Osteoblast (primary cell): Measurements from ENCODE around the gene ADCY2. TPM values are rescaled to one million over a fixed set of nuclear protein-coding genes. Genes with fewer than 3 reads are reported as not detected.

Experiments used
- DNase-seq: peaks from one replicate; pipeline ENCODE4 v3.0.0; 2011; ENCODE audit warnings: low spot score, mixed read lengths; ENCODE audit not compliant: insufficient read length; ENCODE audit errors: missing footprints
- H2AFZ ChIP-seq: 2 replicates; pipeline ENCODE4 v1.6.0; 2011; ENCODE audit warnings: mild to moderate bottlenecking, low read length
- H3K27ac ChIP-seq: 2 replicates; pipeline ENCODE4 v1.5.1; 2011; ENCODE audit warnings: mild to moderate bottlenecking, low read depth, low read length, moderate library complexity
- H3K27me3 ChIP-seq: 2 replicates; pipeline ENCODE4 v1.6.0; 2012; ENCODE audit warnings: mild to moderate bottlenecking, control low read depth, inconsistent platforms, low read length, moderate library complexity; ENCODE audit not compliant: insufficient read depth
- H3K36me3 ChIP-seq: 2 replicates; pipeline ENCODE4 v1.5.1; 2011; ENCODE audit warnings: mild to moderate bottlenecking, low read length, control low read depth, moderate library complexity; ENCODE audit not compliant: insufficient read depth
- H3K4me1 ChIP-seq: 2 replicates; pipeline ENCODE4 v1.5.1; 2011; ENCODE audit warnings: mild to moderate bottlenecking, low read length, control low read depth, moderate library complexity; ENCODE audit not compliant: insufficient read depth
- H3K4me2 ChIP-seq: 2 replicates; pipeline ENCODE4 v1.6.0; 2011; ENCODE audit warnings: mild to moderate bottlenecking, low read length; ENCODE audit not compliant: insufficient read depth
- H3K4me3 ChIP-seq: fragments of 200-600 bp; sonication (generic); 3 replicates; pipeline ENCODE4 v1.5.1; 2012; ENCODE audit warnings: mild to moderate bottlenecking, low read length, inconsistent platforms; ENCODE audit not compliant: insufficient read depth
- H3K79me2 ChIP-seq: 2 replicates; pipeline ENCODE4 v1.6.0; 2012; ENCODE audit warnings: mild to moderate bottlenecking, low read length, control low read depth, inconsistent platforms; ENCODE audit not compliant: insufficient read depth
- H3K9me3 ChIP-seq: 2 replicates; pipeline ENCODE4 v1.5.1; 2011; ENCODE audit warnings: low read depth, low read length, control low read depth
- H4K20me1 ChIP-seq: 2 replicates; pipeline ENCODE4 v1.6.0; 2012; ENCODE audit warnings: mild to moderate bottlenecking, low read length, control low read depth; ENCODE audit not compliant: insufficient read depth
- total RNA-seq: library from RNA; depleted of rRNA; stranded (reverse); fragments of >200 nt; gene quantifications from 2 replicates; pipeline ENCODE4 v1.2.3, GENCODE V29; 2012
- TF ChIP-seq, protein P1 (sequence below): IDR thresholded peaks from 2 replicates; pipeline ENCODE4 v1.5.1; 2011; ENCODE audit warnings: mild to moderate bottlenecking, low read depth, low read length, moderate library complexity; ENCODE audit errors: extremely low read depth

ADCY2 gene
- total RNA-seq, 1 donor: under 0.01 TPM

DNA sequence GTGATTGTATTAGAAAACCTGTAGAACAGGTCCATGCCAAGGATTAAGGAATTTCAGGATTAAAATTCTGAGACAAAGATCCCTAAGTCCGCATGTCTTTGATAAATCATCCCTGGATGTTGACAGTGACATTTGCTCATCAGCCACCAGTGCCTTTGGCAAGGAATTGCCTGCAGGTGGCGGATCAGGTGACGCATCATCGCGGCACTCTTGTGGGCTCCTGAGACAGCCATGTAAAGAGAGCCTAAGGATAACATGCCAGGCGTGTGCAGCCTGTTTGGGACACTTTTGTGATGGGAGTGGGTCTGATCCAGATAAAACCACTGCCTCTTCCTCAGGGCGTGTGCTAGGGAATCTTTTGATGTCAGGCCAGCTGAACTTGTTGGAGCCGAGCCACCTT, 40.6 kb downstream of the ADCY2 start:
- Histone ChIP-seq H3K36me3 (no peaks in the 10 kb centered on the region), H3K4me1 (no peaks in the 10 kb centered on the region), H4K20me1 (no peaks in the 10 kb centered on the region), H3K4me2 (no peak overlapping the region), H3K9me3 (peaks cover 2% of the 10 kb centered on the region), H3K79me2 (no peaks in the 10 kb centered on the region), H3K27ac (no peak overlapping the region), H3K27me3 (no peaks in the 10 kb centered on the region), H2AFZ (no peak overlapping the region), H3K4me3 (no peak overlapping the region)
- TF ChIP-seq, protein P1, sequence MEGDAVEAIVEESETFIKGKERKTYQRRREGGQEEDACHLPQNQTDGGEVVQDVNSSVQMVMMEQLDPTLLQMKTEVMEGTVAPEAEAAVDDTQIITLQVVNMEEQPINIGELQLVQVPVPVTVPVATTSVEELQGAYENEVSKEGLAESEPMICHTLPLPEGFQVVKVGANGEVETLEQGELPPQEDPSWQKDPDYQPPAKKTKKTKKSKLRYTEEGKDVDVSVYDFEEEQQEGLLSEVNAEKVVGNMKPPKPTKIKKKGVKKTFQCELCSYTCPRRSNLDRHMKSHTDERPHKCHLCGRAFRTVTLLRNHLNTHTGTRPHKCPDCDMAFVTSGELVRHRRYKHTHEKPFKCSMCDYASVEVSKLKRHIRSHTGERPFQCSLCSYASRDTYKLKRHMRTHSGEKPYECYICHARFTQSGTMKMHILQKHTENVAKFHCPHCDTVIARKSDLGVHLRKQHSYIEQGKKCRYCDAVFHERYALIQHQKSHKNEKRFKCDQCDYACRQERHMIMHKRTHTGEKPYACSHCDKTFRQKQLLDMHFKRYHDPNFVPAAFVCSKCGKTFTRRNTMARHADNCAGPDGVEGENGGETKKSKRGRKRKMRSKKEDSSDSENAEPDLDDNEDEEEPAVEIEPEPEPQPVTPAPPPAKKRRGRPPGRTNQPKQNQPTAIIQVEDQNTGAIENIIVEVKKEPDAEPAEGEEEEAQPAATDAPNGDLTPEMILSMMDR: no peak
- no peak for DNase-seq

DNA sequence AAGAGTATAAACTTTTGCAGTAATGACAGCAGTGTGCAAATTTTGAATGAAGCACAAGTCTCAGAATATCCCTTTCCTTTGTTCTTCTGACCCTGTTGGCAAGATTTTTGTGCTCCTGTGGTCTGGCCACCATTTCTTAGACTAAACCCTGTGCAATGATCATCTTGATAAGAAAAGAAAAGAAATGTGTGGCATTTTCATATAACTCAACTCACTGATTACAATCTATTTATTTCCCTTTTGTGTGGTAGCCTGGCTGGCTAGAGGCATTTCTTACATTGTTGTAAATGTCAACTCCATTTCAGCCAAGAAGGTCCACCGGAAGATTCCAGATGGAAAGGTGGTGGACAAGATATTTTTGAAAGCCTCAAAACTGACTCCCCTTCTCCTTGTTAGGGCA, 41.9 kb downstream of the ADCY2 start:
- no peak overlapping the region for H3K27ac ChIP-seq
- H4K20me1 ChIP-seq: no peaks in the 10 kb centered on the region
- H3K36me3 ChIP-seq: no peaks in the 10 kb centered on the region
- TF ChIP-seq, protein P1: no peak
- no peaks in the 10 kb centered on the region for H3K79me2 ChIP-seq
- peaks cover 6% of the 10 kb centered on the region for H3K9me3 ChIP-seq
- no peak overlapping the region for H3K4me2 ChIP-seq
- no peak overlapping the region for H3K4me3 ChIP-seq
- no peak overlapping the region for H2AFZ ChIP-seq
- H3K4me1 ChIP-seq: no peaks in the 10 kb centered on the region
- no peaks in the 10 kb centered on the region for H3K27me3 ChIP-seq
- DNase-seq: no peak

DNA sequence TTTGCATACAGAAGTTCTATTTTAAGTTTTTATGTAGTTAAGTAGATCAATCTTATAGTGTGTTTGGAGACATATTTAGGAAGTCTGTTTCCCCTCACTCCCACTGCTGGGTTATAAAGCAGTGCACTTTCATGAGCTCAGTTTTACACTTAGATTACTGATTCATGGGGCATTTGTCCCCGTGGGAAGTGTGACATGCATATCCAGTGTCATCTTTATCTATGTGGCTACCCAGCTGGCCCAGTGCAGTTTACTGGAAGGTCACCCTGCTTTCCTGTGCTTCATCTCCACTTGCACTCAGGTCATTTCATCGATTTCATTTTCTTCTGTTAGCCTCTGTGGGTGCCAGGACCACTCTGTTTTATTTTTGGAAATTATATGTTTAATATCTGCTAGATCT, 49.1 kb downstream of the ADCY2 start:
- Histone ChIP-seq H3K4me2 (no peak overlapping the region), H3K36me3 (no peaks in the 10 kb centered on the region), H2AFZ (no peak overlapping the region), H3K4me1 (no peaks in the 10 kb centered on the region), H3K27me3 (no peaks in the 10 kb centered on the region), H3K27ac (no peak overlapping the region), H3K9me3 (peaks cover 8% of the 10 kb centered on the region), H4K20me1 (no peaks in the 10 kb centered on the region), H3K4me3 (no peak overlapping the region), H3K79me2 (no peaks in the 10 kb centered on the region)
- TF ChIP-seq, protein P1: no peak
- DNase-seq: no peak

DNA sequence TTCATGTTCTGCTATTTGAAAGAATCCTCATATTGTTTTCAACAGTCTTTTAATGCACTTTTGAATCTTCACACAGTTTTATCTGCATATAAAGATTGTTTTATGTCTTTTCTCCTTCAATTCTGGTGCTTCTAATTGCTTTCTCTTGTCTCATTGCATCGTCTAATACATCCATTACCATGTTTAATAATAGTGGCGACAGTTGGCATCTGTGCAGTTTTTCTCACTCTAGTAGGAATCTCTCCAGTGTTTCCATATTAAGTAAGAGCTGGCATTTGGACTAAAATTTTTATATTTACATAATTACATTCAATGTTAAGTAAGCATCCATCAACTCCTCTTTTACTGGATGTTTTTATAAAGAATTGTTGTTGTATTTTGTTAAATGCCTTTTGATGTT, 49.9 kb downstream of the ADCY2 start:
- no peaks in the 10 kb centered on the region for H4K20me1 ChIP-seq
- no peak overlapping the region for H3K4me3 ChIP-seq
- no peak overlapping the region for H3K27ac ChIP-seq
- peaks cover 8% of the 10 kb centered on the region for H3K9me3 ChIP-seq
- no peaks in the 10 kb centered on the region for H3K79me2 ChIP-seq
- no peak for DNase-seq
- H3K27me3 ChIP-seq: no peaks in the 10 kb centered on the region
- no peaks in the 10 kb centered on the region for H3K4me1 ChIP-seq
- H3K36me3 ChIP-seq: no peaks in the 10 kb centered on the region
- H3K4me2 ChIP-seq: no peak overlapping the region
- no peak overlapping the region for H2AFZ ChIP-seq
- TF ChIP-seq, protein P1: no peak
